Prostate gland (tissue), 2 donors: ENCODE data around the gene ZCCHC8.

Experiments
- CTCF ChIP-seq, 4 experiments: fragments of 200-600 bp in 2 of 4; fragments of 450-650 bp in 2 of 4; sonication (generic) in 2 of 4; IDR thresholded peaks; 1 replicate in 3 of 4; 2 replicates in 1 of 4; pipeline ENCODE4 v1.5.1; 2016 to 2019; ENCODE audit warnings: antibody characterized with exemption in 4 of 4, mild to moderate bottlenecking in 2 of 4, moderate library complexity in 2 of 4
- POLR2A ChIP-seq: fragments of 450-650 bp; IDR thresholded peaks from one replicate; pipeline ENCODE4 v1.6.1; 2016; ENCODE audit warnings: antibody characterized with exemption, mild to moderate bottlenecking
- POLR2AphosphoS5 ChIP-seq: sonication (generic); formaldehyde crosslinking; IDR thresholded peaks from one replicate; pipeline ENCODE4 v1.6.1; 2017; ENCODE audit warnings: antibody characterized with exemption

- TF ChIP-seq CTCF (IDR thresholded peaks at IDR 0.05) (no peak), POLR2A (no peak), POLR2AphosphoS5 (no peak)
These were observed 16.0 kb upstream of the ZCCHC8 start for GRCh38 chr12:122516544-122517361.
